Neuronal stem cell (in vitro differentiated cells): ENCODE results near the gene CR1L.

Source experiments
- DNase-seq: peaks from one replicate; pipeline ENCODE4 v3.0.0-alpha.2; 2013; ENCODE audit warnings: low spot score
- H2AFZ ChIP-seq: one replicate; pipeline ENCODE4 v1.6.1; 2013; ENCODE audit warnings: mild to moderate bottlenecking, low read length, inconsistent platforms
- H2AK5ac ChIP-seq: 2 replicates; pipeline ENCODE4 v1.6.1; 2013; ENCODE audit warnings: low read depth, mild to moderate bottlenecking, inconsistent platforms, low read length, moderate library complexity, mixed read lengths
- H2BK120ac ChIP-seq: 2 replicates; pipeline ENCODE4 v1.6.1; 2013; ENCODE audit warnings: low read depth, mild to moderate bottlenecking, inconsistent platforms, low read length, moderate library complexity, mixed read lengths
- H2BK12ac ChIP-seq: one replicate; pipeline ENCODE4 v1.6.1; 2013; ENCODE audit warnings: low read length, inconsistent platforms
- H2BK15ac ChIP-seq: 2 replicates; pipeline ENCODE4 v1.6.1; 2013; ENCODE audit warnings: mild to moderate bottlenecking, low read length, inconsistent platforms, mixed read lengths
- H2BK5ac ChIP-seq: one replicate; pipeline ENCODE4 v1.6.1; 2013; ENCODE audit warnings: inconsistent platforms, mild to moderate bottlenecking, low read length, moderate library complexity
- H3K14ac ChIP-seq: one replicate; pipeline ENCODE4 v1.6.1; 2013; ENCODE audit warnings: low read length, inconsistent platforms
- H3K18ac ChIP-seq: 2 replicates; pipeline ENCODE4 v1.6.1; 2013; ENCODE audit warnings: low read length, inconsistent platforms
- H3K23ac ChIP-seq: 2 replicates; pipeline ENCODE4 v1.6.1; 2013; ENCODE audit warnings: low read depth, mild to moderate bottlenecking, mixed read lengths, low read length, inconsistent platforms; ENCODE audit not compliant: poor library complexity
- H3K27ac ChIP-seq: replicated peaks from 3 replicates; pipeline ENCODE4 v1.5.1; 2013; ENCODE audit warnings: low read length, inconsistent platforms
- H3K27me3 ChIP-seq, 3 experiments: 2 replicates each; pipeline ENCODE4 v1.6.1; 2013; ENCODE audit warnings: low read length in 3 of 3, mild to moderate bottlenecking in 2 of 3, inconsistent platforms in 1 of 3, low read depth in 1 of 3, mixed read lengths in 1 of 3, moderate library complexity in 1 of 3; ENCODE audit not compliant: control insufficient read depth in 3 of 3, insufficient read depth in 3 of 3
- H3K36me3 ChIP-seq, 2 donors: replicated peaks in 1 of 2; 2 replicates each; pipeline ENCODE4 v1.6.1; 2013; ENCODE audit warnings: low read length in 2 of 2; ENCODE audit not compliant: control insufficient read depth in 2 of 2, insufficient read depth in 2 of 2
- H3K4ac ChIP-seq: 2 replicates; pipeline ENCODE4 v1.6.1; 2013; ENCODE audit warnings: inconsistent platforms, mild to moderate bottlenecking, low read length, moderate library complexity
- H3K4me1 ChIP-seq, 2 donors: 1 replicate in 1 of 2; 2 replicates in 1 of 2; pipeline ENCODE4 v1.6.1; 2013; ENCODE audit warnings: low read length in 2 of 2, low read depth in 1 of 2; ENCODE audit not compliant: control insufficient read depth in 2 of 2, insufficient read depth in 1 of 2
- H3K4me2 ChIP-seq: one replicate; pipeline ENCODE4 v1.6.1; 2013; ENCODE audit warnings: mild to moderate bottlenecking, low read length, inconsistent platforms; ENCODE audit not compliant: insufficient read depth, poor library complexity, severe bottlenecking
- H3K4me3 ChIP-seq, 2 donors: 2 replicates each; pipeline ENCODE4 v1.5.1; 2013; ENCODE audit warnings: low read length in 2 of 2, mild to moderate bottlenecking in 2 of 2, inconsistent platforms in 1 of 2, moderate library complexity in 1 of 2
- H3K79me1 ChIP-seq: one replicate; pipeline ENCODE4 v1.6.1; 2013; ENCODE audit warnings: low read depth, mild to moderate bottlenecking, inconsistent platforms, low read length, moderate library complexity
- H3K9ac ChIP-seq: one replicate; pipeline ENCODE4 v1.6.1; 2013; ENCODE audit warnings: mild to moderate bottlenecking, low read depth, low read length, inconsistent platforms; ENCODE audit not compliant: poor library complexity
- H3K9me3 ChIP-seq, 2 donors: replicated peaks in 1 of 2; 2 replicates each; pipeline versions ENCODE3 to v1.6.1; 2013; ENCODE audit warnings: low read length in 2 of 2, mild to moderate bottlenecking in 2 of 2, inconsistent platforms in 1 of 2, low read depth in 1 of 2, mixed read lengths in 1 of 2, moderate library complexity in 1 of 2; ENCODE audit not compliant: control insufficient read depth in 2 of 2, insufficient read depth in 1 of 2
- H4K8ac ChIP-seq: one replicate; pipeline ENCODE4 v1.6.1; 2013; ENCODE audit warnings: low read depth, mild to moderate bottlenecking, inconsistent platforms, low read length, moderate library complexity
- H4K91ac ChIP-seq: one replicate; pipeline ENCODE4 v1.6.1; 2013; ENCODE audit warnings: low read length, low read depth, mild to moderate bottlenecking, inconsistent platforms; ENCODE audit not compliant: poor library complexity
- WGBS, 2 donors: extraction: QIAGEN DNeasy Blood & Tissue Kit; methylation state at CpG; one replicate each; pipeline ENCODE4 v1.1.7; 2013; ENCODE audit warnings: missing lambda C conversion rate in 2 of 2, mixed read lengths in 1 of 2; ENCODE audit not compliant: insufficient read length in 2 of 2, insufficient replicate concordance in 1 of 2; ENCODE audit errors: extremely low coverage in 2 of 2; 5-methylcytosine and 5-hydroxymethylcytosine counted together

CR1L gene

GRCh38 chr1:207649210-207649753 lies 4.3 kb downstream of the CR1L start:
- Histone ChIP-seq H3K27ac (no peak overlapping the region), H3K36me3 (no peaks in the 10 kb centered on the region), H3K4ac (no peak overlapping the region), H2AK5ac (no peak overlapping the region), H3K9ac (no peak overlapping the region), H3K4me2 (no peak overlapping the region), H2BK15ac (no peak overlapping the region), H2BK12ac (no peak overlapping the region), H3K9me3 (no peaks in the 10 kb centered on the region), H2BK5ac (no peak overlapping the region), H4K91ac (no peak overlapping the region), H3K23ac (no peak overlapping the region), H3K14ac (no peak overlapping the region), H3K79me1 (no peaks in the 10 kb centered on the region), H3K4me3 (no peak overlapping the region), H3K18ac (no peak overlapping the region), H4K8ac (no peak overlapping the region), H3K4me1 (peaks cover 0 to 2% of the 10 kb centered on the region in 2 donors), H2BK120ac (no peak overlapping the region), H2AFZ (no peak overlapping the region), H3K27me3 (no peaks in the 10 kb centered on the region)
- no CpG with 5 or more reads among the region's 5 CpGs for WGBS, 2 donors
- no peak for DNase-seq

GRCh38 chr1:207649865-207650580 lies 5.1 kb downstream of the CR1L start:
- DNase-seq = no peak
- no peak overlapping the region for H2AK5ac ChIP-seq
- peaks cover 0 to 2% of the 10 kb centered on the region in 2 donors for H3K4me1 ChIP-seq

GRCh38 chr1:207651583-207651982 lies 6.7 kb downstream of the CR1L start:
- Histone ChIP-seq H2BK5ac (no peak overlapping the region), H3K14ac (no peak overlapping the region), H3K9ac (no peak overlapping the region), H3K4me2 (no peak overlapping the region), H3K4me1 (peaks cover 0 to 2% of the 10 kb centered on the region in 2 donors), H3K18ac (no peak overlapping the region), H3K4ac (no peak overlapping the region), H3K36me3 (no peaks in the 10 kb centered on the region), H3K27ac (no peak overlapping the region), H4K91ac (no peak overlapping the region), H2BK120ac (no peak overlapping the region), H3K23ac (no peak overlapping the region), H3K4me3 (no peak overlapping the region), H2BK12ac (no peak overlapping the region), H2AK5ac (no peak overlapping the region), H2BK15ac (no peak overlapping the region), H2AFZ (no peak overlapping the region), H3K9me3 (no peaks in the 10 kb centered on the region), H3K27me3 (no peaks in the 10 kb centered on the region), H4K8ac (no peak overlapping the region), H3K79me1 (no peaks in the 10 kb centered on the region)
- DNase-seq = no peak
- no CpG with 5 or more reads among the region's 1 CpG for WGBS, 2 donors

More at GRCh38 chr1:207649865-207650580, 5.1 kb downstream of the CR1L start:
- Histone ChIP-seq H4K91ac (no peak overlapping the region), H3K27ac (no peak overlapping the region), H2BK12ac (no peak overlapping the region), H3K27me3 (no peaks in the 10 kb centered on the region), H2AFZ (no peak overlapping the region), H3K23ac (no peak overlapping the region), H2BK120ac (no peak overlapping the region), H3K4me3 (no peak overlapping the region), H4K8ac (no peak overlapping the region), H3K14ac (no peak overlapping the region), H2BK15ac (no peak overlapping the region), H3K18ac (no peak overlapping the region), H3K36me3 (no peaks in the 10 kb centered on the region), H3K79me1 (no peaks in the 10 kb centered on the region), H3K4me2 (no peak overlapping the region), H2BK5ac (no peak overlapping the region), H3K9me3 (no peaks in the 10 kb centered on the region), H3K4ac (no peak overlapping the region), H3K9ac (no peak overlapping the region)
- no CpG with 5 or more reads among the region's 4 CpGs for WGBS, 2 donors

GRCh38 chr1:207654320-207654719 lies 9.4 kb downstream of the CR1L start:
- Histone ChIP-seq H3K14ac (no peak overlapping the region), H2AFZ (no peak overlapping the region), H2BK120ac (no peak overlapping the region), H2BK5ac (no peak overlapping the region), H4K91ac (no peak overlapping the region), H3K36me3 (no peaks in the 10 kb centered on the region), H3K18ac (no peak overlapping the region), H3K27me3 (peaks cover 0 to 3% (median 0%) of the 10 kb centered on the region in 3 experiments), H3K79me1 (no peaks in the 10 kb centered on the region), H4K8ac (no peak overlapping the region), H2BK12ac (no peak overlapping the region), H3K4ac (no peak overlapping the region), H2BK15ac (no peak overlapping the region), H3K9me3 (no peaks in the 10 kb centered on the region), H2AK5ac (no peak overlapping the region), H3K23ac (no peak overlapping the region), H3K4me3 (no peak overlapping the region), H3K27ac (no peak overlapping the region), H3K4me2 (no peak overlapping the region), H3K4me1 (peaks cover 0 to 2% of the 10 kb centered on the region in 2 donors), H3K9ac (no peak overlapping the region)
- WGBS, 2 donors = no CpG with 5 or more reads among the region's 2 CpGs
- DNase-seq = no peak
